ENCODE data around the gene MGAT4B. TPM values are rescaled to one million over a fixed set of nuclear protein-coding genes. Genes with fewer than 3 reads are reported as not detected.
A peak's percentile ranks its signal among the peaks of the same experiment; 100 is the strongest.

Gene MGAT4B
- total and polyA plus RNA-seq, 4 experiments from 2014 or later: 8.3 to 121 (median 71.5) TPM

GRCh38 chr5:179795049-179795862 lies 11.4 kb downstream of the MGAT4B start:
- Histone ChIP-seq H3K27me3 (ENCODE audit: insufficient read depth, low read length) (no peaks in the 10 kb centered on the region), H3K4me1 (ENCODE audit: insufficient read depth, low read length) (peaks cover 25% of the 10 kb centered on the region), H3K27ac (ENCODE audit: low read depth, low read length) (peak overlapping the region; percentile 44), H3K36me3 (ENCODE audit: insufficient read depth, low read length) (peaks cover 17% of the 10 kb centered on the region), H3K9me3 (ENCODE audit: control insufficient read depth in 1 of 2, low read length in 2 of 2) (no peaks in the 10 kb centered on the region), H3K4me3 (ENCODE audit: low read length in 2 of 2) (peak overlapping the region; percentile 23 to 69)
- no peaks in the 10 kb centered on the region for H3K9me3 Mint-ChIP-seq
- peak overlapping the region in 6 of 7 donors; percentile 18 to 92 (median 69) for H3K27ac Mint-ChIP-seq
- CTCF ChIA-PET (ENCODE audit: partially characterized antibody): interaction anchor here (0.7 to 5.9 kb wide), 11 partner anchors 18 to 113 kb away, joined by 3 to 53 read pairs (median 4); partner anchors contain the start of genes MAML1, SQSTM1 and TBC1D9B
- peaks cover 0 to 20% of the 10 kb centered on the region in 2 donors for H3K36me3 Mint-ChIP-seq
- H3K4me1 Mint-ChIP-seq: peaks cover 11 to 51% (median 27%) of the 10 kb centered on the region in 4 donors
- POLR2A ChIA-PET (ENCODE audit: partially characterized antibody): interaction anchor here (0.7 to 6.5 kb wide), 17 partner anchors 9 to 172 kb away, joined by 3 to 68 read pairs (median 6); partner anchors contain the start of genes HNRNPH1, MGAT4B, MRNIP and SQSTM1
- DNase-seq: no peak
- intact Hi-C loops (cut with micrococcal nuclease): no loop called here
- no peaks in the 10 kb centered on the region for H3K27me3 Mint-ChIP-seq
- peak overlapping the region; percentile 50 to 80 (median 76) for H3K4me3 Mint-ChIP-seq

- Mint-ChIP-seq H3K4me3 (peak overlapping the region; percentile 63 to 83 (median 76)), H3K27ac (peak overlapping the region in 6 of 7 donors; percentile 42 to 93 (median 87)), H3K36me3 (peaks cover 0 to 17% of the 10 kb centered on the region in 2 donors), H3K27me3 (no peaks in the 10 kb centered on the region), H3K4me1 (peaks cover 11 to 46% (median 27%) of the 10 kb centered on the region in 4 donors), H3K9me3 (peaks cover 0 to 3% (median 0%) of the 10 kb centered on the region in 8 donors)
- Histone ChIP-seq H3K9me3 (ENCODE audit: control insufficient read depth in 1 of 2, low read length in 2 of 2) (no peaks in the 10 kb centered on the region), H3K27me3 (ENCODE audit: insufficient read depth, low read length) (no peaks in the 10 kb centered on the region), H3K36me3 (ENCODE audit: insufficient read depth, low read length) (peaks cover 14% of the 10 kb centered on the region), H3K4me3 (ENCODE audit: low read length in 2 of 2) (peak overlapping the region in 1 of 2 donors; percentile 69), H3K27ac (ENCODE audit: low read depth, low read length) (peak overlapping the region; percentile 49), H3K4me1 (ENCODE audit: insufficient read depth, low read length) (peaks cover 25% of the 10 kb centered on the region)
- intact Hi-C loops (cut with micrococcal nuclease): no loop called here
- no peak for DNase-seq
- ChIA-PET CTCF (ENCODE audit: partially characterized antibody) (interaction anchor here (0.9 to 5.9 kb wide), 5 partner anchors 17 to 114 kb away, joined by 3 to 53 read pairs (median 5); partner anchors contain the start of genes MAML1 and TBC1D9B), POLR2A (ENCODE audit: partially characterized antibody) (interaction anchor here (0.9 to 6.5 kb wide), 13 partner anchors 12 to 172 kb away, joined by 3 to 68 read pairs (median 6); partner anchors contain the start of genes HNRNPH1, MAML1, MGAT4B and MRNIP)
Measured at GRCh38 chr5:179794575-179794974, 12.1 kb downstream of the MGAT4B start.

GRCh38 chr5:179794171-179794570 lies 12.5 kb downstream of the MGAT4B start:
- H3K27me3 ChIP-seq (ENCODE audit: insufficient read depth, low read length): no peaks in the 10 kb centered on the region
- peaks cover 25% of the 10 kb centered on the region for H3K4me1 ChIP-seq (ENCODE audit: insufficient read depth, low read length)
- peaks cover 0 to 6% (median 0%) of the 10 kb centered on the region in 8 donors for H3K9me3 Mint-ChIP-seq
- H3K4me3 ChIP-seq (ENCODE audit: low read length in 2 of 2): no peak overlapping the region
- peaks cover 10% of the 10 kb centered on the region for H3K36me3 ChIP-seq (ENCODE audit: insufficient read depth, low read length)
- CTCF ChIA-PET (ENCODE audit: partially characterized antibody): interaction anchor here (1.3 to 5.9 kb wide), 4 partner anchors 8 to 114 kb away, joined by 5 to 53 read pairs (median 7); partner anchors contain the start of gene TBC1D9B
- no peaks in the 10 kb centered on the region for H3K27me3 Mint-ChIP-seq
- H3K27ac Mint-ChIP-seq: peak overlapping the region; percentile 35 to 93 (median 87)
- POLR2A ChIA-PET (ENCODE audit: partially characterized antibody): interaction anchor here (0.9 to 6.5 kb wide), 15 partner anchors 8 to 171 kb away, joined by 3 to 68 read pairs (median 6); partner anchors contain the start of genes HNRNPH1, MAML1, MGAT4B and MRNIP
- no peak for DNase-seq
- peak overlapping the region; percentile 49 for H3K27ac ChIP-seq (ENCODE audit: low read depth, low read length)
- peak overlapping the region; percentile 61 to 83 (median 74) for H3K4me3 Mint-ChIP-seq
- peaks cover 11 to 43% (median 27%) of the 10 kb centered on the region in 4 donors for H3K4me1 Mint-ChIP-seq
- H3K36me3 Mint-ChIP-seq: peaks cover 0 to 13% of the 10 kb centered on the region in 2 donors
- intact Hi-C loops (cut with micrococcal nuclease): no loop called here
- no peaks in the 10 kb centered on the region for H3K9me3 ChIP-seq (ENCODE audit: control insufficient read depth in 1 of 2, low read length in 2 of 2)

- peak; percentile 62 to 82 (median 63) for DNase-seq
- peaks cover 11 to 43% (median 27%) of the 10 kb centered on the region in 4 donors for H3K4me1 Mint-ChIP-seq
- H3K36me3 Mint-ChIP-seq: peaks cover 0 to 7% of the 10 kb centered on the region in 2 donors
- peak within 1 kb of the TSS; percentile 49 for H3K27ac ChIP-seq (ENCODE audit: low read depth, low read length)
- H3K9me3 Mint-ChIP-seq: peaks cover 0 to 6% (median 0%) of the 10 kb centered on the region in 8 donors
- CTCF ChIA-PET (ENCODE audit: partially characterized antibody): interaction anchor here (1.3 to 5.9 kb wide), 4 partner anchors 8 to 114 kb away, joined by 5 to 53 read pairs (median 7); partner anchors contain the start of gene TBC1D9B
- no peaks in the 10 kb centered on the region for H3K9me3 ChIP-seq (ENCODE audit: control insufficient read depth in 1 of 2, low read length in 2 of 2)
- H3K36me3 ChIP-seq (ENCODE audit: insufficient read depth, low read length): peaks cover 6% of the 10 kb centered on the region
- peaks cover 25% of the 10 kb centered on the region for H3K4me1 ChIP-seq (ENCODE audit: insufficient read depth, low read length)
- POLR2A ChIA-PET (ENCODE audit: partially characterized antibody): interaction anchor here (0.9 to 6.5 kb wide), 12 partner anchors 9 to 171 kb away, joined by 3 to 68 read pairs (median 6); partner anchors contain the start of genes HNRNPH1, MAML1, MGAT4B and MRNIP
- H3K27ac Mint-ChIP-seq: peak within 1 kb of the TSS; percentile 85 to 93 (median 89)
- no peaks in the 10 kb centered on the region for H3K27me3 Mint-ChIP-seq
- H3K27me3 ChIP-seq (ENCODE audit: insufficient read depth, low read length): no peaks in the 10 kb centered on the region
- H3K4me3 ChIP-seq (ENCODE audit: low read length in 2 of 2): peak within 1 kb of the TSS in 1 of 2 donors; percentile 69
- peak within 1 kb of the TSS; percentile 63 to 83 (median 76) for H3K4me3 Mint-ChIP-seq
- intact Hi-C loops (cut with micrococcal nuclease): no loop called here
Measured at GRCh38 chr5:179793468-179794139, 13.1 kb downstream of the MGAT4B start, which contains the start of gene LTC4S. Gene LTC4S, plus strand, starts transcription at chr5:179793986. Its CDS starts 95 bp downstream, at chr5:179794081.

- H3K27ac Mint-ChIP-seq: peak overlapping the region; percentile 55 to 93 (median 87)
- ChIA-PET POLR2A (ENCODE audit: partially characterized antibody) (interaction anchor here (1.0 to 6.5 kb wide), 11 partner anchors 9 to 170 kb away, joined by 3 to 68 read pairs (median 7); partner anchors contain the start of genes HNRNPH1, MAML1, MGAT4B and MRNIP), CTCF (ENCODE audit: partially characterized antibody) (interaction anchor here (1.4 to 5.9 kb wide), 4 partner anchors 9 to 30 kb away, joined by 5 to 53 read pairs (median 7); no protein-coding TSS in a partner anchor)
- H3K36me3 Mint-ChIP-seq: peaks cover 0 to 6% of the 10 kb centered on the region in 2 donors
- Histone ChIP-seq H3K27me3 (ENCODE audit: insufficient read depth, low read length) (no peaks in the 10 kb centered on the region), H3K27ac (ENCODE audit: low read depth, low read length) (peak overlapping the region; percentile 15), H3K36me3 (ENCODE audit: insufficient read depth, low read length) (no peaks in the 10 kb centered on the region), H3K4me1 (ENCODE audit: insufficient read depth, low read length) (peaks cover 25% of the 10 kb centered on the region), H3K9me3 (ENCODE audit: control insufficient read depth in 1 of 2, low read length in 2 of 2) (no peaks in the 10 kb centered on the region), H3K4me3 (ENCODE audit: low read length in 2 of 2) (no peak overlapping the region)
- DNase-seq: no peak
- intact Hi-C loops (cut with micrococcal nuclease): no loop called here
- H3K4me1 Mint-ChIP-seq: peaks cover 11 to 43% (median 27%) of the 10 kb centered on the region in 4 donors
- H3K27me3 Mint-ChIP-seq: no peaks in the 10 kb centered on the region
- H3K9me3 Mint-ChIP-seq: peaks cover 0 to 6% (median 0%) of the 10 kb centered on the region in 8 donors
- peak overlapping the region in 5 of 8 donors; percentile 44 to 80 (median 70) for H3K4me3 Mint-ChIP-seq
Measured at GRCh38 chr5:179792612-179793467, 13.8 kb downstream of the MGAT4B start.

Measured in CD4-positive, alpha-beta memory T cell (primary cell).